Glomerular endothelial cell (primary cell): ENCODE data around the gene PTPRG. TPM values are rescaled to one million over a fixed set of nuclear protein-coding genes. Genes with fewer than 3 reads are reported as not detected.

Source experiments
- DNase-seq: peaks from one replicate; pipeline ENCODE4 v3.0.0-alpha.2; 2011; ENCODE audit warnings: low read depth, low spot score; ENCODE audit errors: extremely low read depth
- total RNA-seq: library from RNA; depleted of rRNA; stranded (reverse); fragments of >200 nt; gene quantifications from 2 replicates; pipeline ENCODE4 v1.2.3, GENCODE V29; 2015

PTPRG gene
- total RNA-seq, 1 donor from 2014 or later, result 30.5 TPM

DNA sequence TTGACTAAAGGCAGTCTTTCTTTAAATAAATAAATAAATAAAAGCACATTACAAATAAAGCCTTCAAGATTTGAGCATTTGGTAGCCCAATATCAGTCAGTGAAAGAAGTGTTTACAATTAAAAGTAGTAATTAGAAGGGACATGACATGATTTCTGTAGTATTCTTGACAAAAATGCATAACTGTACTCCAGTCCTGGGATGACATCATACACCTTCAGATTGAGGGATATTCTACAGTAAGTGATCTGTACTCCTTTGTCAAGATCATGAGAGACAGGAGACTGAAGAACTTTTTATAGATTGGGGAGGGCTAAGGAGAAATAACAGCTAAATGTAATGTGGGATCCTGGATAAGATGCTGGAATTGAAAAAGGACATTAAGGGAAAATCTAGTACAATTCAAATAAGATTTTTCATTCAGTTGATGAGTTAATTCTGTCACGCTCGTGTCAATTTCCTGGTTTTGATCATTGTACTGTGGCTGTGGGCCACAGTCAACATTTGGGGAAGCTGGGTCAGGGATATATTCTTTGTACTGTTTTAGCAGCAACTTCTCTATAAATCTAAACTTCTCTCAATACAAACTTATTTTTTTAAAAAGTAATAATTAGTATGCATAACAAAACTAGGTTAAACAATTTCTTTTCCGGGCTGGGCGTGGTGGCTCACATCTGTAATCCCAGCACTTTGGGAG lies 314.8 kb downstream of the PTPRG start:
- DNase-seq, result no peak

DNA sequence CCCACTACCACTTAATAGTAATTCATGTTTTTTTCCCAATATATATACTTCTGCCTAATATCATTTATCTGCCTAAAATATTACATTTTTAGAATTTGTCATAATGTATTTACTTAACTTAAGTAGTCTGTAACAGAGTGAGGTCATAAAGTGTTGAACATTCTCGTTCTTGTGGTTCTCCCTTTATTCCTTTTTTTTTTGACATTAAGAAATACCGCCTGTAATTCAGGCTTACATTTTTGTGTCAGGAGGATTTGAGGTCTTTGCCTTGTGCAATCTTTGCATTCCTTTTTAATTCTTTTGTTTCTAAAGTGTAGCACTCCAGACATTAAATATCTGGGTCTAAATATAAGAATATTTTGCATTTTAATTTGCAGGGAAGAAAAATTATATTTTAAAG lies 315.4 kb downstream of the PTPRG start:
- no peak for DNase-seq

DNA sequence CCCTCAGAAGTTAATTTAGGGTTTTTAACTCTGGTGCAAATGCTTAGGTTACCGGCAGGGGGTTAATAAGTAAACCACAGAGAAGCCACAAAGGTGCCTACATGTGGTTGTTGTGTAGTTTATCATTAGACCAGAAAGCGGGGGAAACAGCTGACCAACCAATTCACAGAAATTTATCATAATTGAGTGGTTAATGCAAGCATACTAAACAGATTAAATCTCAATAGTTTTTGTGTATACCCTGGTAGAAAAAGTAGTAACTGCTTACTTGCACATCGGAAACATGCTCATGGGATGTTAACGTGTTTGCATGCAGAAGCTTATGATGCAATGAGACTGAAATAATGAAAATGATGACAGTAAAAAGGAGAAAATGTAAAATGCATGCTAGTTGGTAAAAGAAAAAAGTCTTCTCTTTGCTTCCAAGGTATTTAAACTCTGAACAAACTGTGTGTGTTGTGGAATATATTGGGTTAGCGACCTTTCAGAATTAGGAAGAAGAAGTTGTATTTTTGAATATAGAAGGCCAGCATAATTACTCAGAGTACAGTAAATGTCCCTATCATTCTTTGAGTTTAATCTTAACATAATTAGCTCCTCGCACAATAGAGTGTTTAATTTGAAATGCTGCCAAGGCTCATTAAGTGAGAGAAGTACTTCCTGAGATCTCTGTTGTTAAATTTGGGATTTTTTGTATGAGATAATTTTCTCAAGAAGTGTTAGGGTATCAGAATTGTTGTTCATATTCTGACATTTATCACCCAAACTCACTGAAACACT lies 316.2 kb downstream of the PTPRG start:
- DNase-seq, result no peak

DNA sequence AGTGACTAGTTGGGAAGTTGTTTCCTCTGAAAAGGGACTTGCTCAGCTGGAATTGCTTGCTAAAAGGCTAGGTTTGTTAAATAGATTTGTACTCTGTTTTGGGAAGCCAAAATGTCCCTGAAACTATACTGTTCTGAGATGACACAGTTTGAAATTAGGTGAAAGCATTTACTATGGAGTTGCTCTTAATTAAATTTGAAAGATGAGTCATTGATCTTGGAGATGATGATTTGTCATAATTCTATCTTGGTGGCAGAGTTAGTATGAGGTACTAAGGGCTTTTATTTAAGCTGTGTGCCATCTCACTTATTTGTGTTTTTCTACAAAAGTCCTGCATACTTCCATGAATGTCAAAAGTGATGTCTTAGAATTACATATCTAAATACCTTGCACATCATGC lies 320.9 kb downstream of the PTPRG start:
- DNase-seq, result no peak

DNA sequence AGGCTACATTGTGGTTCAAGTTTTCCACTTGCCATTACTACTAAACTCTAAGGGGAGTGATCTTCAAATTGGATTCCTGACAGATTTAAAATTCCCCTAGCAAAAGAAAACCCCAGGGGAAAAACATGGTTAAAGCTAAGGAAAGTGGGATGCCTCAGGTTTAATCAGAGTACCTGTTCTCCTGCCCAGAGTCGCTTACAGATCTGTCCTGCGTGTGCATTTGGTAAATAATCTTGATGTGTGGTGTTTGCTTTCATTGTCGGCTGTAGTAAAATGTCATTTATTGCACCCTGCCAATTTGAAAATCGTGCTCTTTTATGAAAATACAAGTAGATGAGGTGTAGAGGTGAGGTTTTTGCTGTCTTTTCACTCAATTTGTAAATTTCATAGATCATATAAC lies 323.4 kb downstream of the PTPRG start:
- DNase-seq, result no peak

DNA sequence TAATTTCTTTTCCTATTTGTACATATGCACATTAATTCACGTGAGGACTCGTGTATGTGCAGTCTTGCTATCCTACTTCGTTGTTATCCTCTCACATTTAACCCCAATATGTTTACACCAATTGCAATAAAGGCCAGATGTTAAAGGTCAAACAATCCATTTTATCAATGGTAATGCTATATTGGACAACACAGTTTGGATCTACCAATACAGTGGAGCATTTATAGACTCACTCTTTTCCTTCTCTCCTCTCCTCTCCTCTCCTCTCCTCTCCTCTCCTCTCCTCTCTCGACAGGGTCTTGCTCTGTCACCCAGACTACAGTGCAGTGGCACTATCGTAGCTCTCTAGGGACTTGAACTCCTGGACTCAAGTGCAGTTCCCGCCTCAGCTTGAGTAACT lies 324.0 kb downstream of the PTPRG start:
- no peak for DNase-seq

DNA sequence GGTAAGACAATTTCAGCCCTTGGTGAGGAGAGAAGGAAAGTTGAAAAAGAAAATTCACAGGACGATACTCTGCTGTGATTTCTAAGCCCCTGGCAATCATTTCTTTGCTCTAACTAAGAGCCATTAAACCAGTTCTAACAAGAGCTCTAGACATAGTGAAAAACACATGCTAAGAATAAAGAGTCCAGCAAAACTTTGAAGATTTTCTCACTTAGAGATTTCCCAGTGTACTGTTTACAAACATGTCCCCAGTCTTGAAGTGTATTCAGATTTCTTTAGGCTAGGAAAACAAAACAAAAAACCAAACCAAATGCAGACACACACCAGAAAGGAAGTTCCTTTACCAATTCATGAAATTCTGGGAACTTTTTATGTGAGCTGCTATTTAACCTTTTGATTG lies 325.8 kb downstream of the PTPRG start:
- no peak for DNase-seq

DNA sequence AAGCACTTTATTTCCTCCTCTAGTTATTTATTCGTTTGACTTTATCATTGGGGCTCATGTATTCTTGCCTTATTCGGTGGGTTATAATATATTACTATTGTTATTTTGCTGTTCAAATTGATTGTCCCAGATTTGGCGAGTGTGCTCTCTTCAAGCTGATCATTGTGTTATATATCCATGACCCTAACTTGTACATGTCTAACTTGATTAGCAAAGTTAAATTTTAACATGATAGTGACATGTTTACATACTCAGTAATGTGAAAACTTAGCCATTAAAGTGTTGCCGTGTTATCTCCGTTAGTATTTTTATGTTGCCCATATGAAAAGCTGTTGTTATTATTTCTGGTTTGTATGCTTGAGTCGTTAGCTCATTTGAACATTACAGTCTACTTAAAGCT lies 327.9 kb downstream of the PTPRG start:
- no peak for DNase-seq

DNA sequence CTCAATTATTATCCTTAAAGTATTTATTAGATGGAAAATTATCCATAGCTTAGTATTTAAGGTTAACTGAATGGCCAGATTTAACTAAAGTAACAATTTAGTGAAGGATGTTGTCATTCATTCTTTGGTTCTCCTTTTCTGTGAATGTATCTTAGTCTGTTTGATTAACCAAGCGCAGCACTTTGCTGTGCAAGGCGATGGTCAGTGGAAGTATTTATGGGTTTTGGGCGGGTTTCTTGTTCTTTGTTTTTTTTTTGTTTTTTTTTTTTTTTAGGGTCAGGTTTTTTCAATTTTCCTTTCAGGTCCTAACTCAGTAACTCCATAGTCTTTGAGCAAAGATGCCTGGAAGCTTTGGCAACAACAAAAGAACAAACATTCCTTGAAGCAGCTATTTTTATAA lies 328.8 kb downstream of the PTPRG start:
- no peak for DNase-seq

DNA sequence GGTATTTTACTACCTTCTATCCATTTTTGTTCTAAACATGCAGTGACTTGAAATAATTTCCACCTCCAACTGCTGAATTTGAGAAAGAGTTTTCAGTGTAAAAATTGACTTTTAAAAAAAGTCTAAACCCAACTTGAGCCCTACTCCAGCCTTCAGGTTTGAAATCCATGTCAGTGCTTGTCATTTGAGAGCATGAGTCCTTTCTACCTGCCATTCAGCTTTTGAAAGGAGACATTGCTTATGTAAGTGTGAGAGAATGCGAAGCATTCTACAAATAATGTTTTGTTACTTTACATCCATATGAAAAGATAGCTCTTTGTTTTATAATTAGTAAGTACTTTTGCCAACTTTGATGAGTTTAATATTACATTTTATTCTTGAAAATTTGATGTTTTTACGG lies 329.2 kb downstream of the PTPRG start:
- no peak for DNase-seq

DNA sequence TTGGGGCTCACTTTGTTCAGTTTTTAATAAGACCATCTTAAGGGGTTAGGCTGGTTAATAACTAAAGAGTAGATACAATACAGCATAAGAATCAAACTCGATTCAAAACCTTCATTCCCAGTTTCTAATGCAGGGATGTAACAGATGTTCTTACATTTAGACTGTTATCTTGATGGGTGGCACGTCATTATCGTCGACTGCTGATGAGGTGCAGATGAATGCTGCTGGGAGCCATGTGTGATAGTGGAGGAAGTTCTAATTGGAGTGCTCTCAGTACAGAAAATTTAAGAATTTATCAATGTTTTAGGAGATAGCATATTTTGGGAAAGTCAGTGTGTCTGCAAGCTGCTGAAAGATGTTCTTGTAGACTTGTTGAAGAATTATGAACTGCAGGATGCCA lies 331.5 kb downstream of the PTPRG start:
- DNase-seq, result no peak

DNA sequence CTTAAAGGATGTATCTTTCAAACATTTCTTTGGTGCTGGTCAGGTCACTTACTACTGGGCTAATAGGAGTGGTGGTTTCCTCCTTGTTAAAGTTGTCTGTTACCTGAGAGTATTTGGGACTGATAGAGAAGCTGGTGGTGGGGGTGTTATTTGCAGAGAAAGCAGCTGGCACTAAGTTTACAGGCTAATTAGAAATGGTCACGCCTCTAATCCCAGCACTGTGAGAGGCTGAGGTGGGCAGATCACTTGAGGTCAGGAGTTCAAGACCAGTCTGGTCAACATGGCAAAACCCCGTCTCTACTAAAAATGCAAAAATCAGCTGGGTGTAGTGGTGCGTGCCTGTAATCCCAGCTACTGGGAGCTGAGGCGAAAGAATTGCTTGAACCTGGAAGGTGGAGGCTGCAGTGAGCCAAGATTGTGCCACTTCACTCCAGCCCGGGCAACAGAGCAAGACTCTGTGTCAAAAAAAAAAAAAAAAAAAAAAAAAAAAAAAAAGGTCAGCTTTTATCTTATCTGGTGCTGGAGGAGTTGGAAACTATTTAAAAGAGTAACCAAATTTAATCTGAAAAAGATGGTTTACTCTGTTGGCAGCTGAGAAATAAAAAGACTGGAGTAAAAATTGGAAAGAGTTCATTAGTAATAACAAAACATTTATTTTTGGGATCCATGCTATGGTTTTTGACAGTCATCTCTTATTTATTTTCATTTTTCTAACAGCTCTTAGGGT lies 332.6 kb downstream of the PTPRG start:
- no peak for DNase-seq

DNA sequence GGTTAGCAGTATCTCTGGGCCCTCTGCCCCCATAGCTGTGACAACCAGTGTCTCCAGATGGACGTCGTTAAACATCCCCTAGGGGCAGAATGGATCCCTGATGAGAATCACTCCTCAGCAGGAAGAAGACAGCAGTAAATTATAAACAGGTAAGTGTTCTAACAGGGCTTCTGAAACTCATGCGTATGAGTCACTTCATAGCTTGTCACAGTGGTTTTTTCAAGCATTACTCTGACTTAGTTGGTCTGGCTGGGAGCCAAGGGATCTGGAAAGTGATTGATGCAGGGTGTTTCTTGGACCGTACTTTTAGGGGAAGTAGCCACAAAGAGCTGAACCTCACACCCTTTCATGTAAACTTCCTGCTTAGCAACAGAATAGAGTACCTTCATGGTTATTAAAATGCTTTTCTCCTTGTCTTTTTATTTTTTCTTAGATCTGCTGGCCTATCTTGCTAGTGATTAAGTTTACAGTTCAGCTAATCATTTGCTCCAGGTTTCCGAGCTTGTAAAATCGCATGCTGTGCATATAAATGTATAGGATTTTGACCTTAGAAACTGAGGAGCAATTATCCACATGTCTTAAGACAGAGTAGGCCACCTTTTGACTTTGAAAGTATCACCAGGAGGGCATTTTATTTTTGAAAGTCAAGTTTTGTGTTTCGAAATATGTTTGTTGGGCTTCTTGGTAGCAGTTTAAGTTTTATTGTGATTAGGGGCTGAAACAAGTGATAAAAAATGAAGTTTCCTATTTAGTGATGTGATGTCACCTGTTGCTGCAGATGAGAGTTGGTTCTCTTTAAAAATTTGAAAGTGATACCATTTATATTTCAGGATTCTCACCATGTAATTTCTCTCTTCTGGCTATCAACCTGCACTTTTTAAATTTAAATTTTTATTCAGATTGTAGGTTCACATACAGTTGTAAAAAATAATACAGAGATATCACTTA lies 333.9 kb downstream of the PTPRG start:
- DNase-seq, result peak; percentile 86

DNA sequence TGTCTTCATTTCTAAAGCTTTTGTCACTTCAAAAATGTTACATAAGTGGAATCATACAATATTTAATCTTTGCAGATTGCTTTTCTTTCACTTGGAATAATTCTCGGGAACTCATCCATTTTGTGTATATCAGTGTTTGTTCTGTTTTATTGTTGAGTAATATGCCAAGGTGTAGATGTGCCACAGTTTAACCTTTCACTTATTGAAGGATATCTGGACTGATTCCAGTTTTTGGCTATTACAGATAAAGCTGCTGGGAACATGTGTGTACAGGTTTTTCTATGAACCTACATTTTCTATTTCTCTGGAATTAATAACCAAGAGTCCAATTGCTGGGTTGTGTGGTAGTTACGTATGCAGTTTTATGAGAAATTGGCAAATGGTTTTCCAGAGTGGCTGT lies 334.9 kb downstream of the PTPRG start:
- no peak for DNase-seq

DNA sequence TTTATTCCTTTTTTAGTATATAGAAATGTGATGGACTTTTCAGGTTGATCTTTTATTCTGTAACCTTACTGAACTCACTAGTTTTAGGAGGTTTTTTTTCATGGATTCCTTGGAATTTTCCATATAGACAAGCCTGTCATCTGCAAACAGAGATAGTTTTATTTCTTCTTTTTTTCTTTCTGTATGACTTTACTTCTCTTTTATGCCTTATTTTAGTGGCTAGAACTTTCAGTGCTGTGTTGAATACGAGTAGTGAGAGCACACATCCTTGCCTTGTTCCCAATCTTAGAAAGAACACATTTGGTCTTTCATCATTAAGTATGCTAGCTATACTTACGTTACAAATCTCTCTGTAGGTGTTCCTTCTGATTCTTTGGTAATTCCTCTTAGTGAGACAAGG lies 336.5 kb downstream of the PTPRG start:
- DNase-seq, result no peak

DNA sequence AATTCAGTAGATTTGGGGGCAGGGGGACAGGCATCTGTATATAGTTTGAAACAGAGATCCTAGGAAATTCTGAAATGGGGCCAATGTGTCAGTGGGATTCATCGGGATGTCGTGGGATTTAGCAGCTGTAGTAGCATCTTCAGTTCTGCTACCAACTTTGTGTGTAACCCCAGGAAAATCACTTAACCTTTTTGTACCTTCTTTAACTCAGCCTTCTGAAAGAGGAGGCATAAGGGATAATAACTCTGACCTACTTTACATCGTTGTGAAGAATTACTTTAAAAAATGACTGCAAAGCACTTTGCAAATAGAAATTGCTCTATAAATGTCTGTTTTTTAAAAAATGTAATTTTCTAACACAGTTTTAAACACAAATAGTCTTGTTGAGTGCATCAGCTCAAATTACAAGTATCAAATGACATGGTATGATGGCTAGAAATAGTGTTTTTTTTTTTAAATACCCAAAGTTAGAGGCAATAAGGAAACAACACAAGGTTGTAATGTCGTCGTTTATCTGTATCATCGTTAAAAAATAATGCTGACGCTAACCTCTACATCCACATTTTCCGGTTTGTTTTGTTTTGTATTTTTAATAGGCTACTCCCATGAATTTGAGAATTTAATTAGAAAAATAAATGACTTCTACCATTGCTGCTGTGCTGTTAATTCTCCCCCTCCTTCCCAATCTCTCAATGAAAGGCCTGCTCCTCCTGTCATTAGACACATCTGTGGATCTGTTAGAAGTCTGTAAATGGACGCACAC lies 338.5 kb downstream of the PTPRG start:
- no peak for DNase-seq

DNA sequence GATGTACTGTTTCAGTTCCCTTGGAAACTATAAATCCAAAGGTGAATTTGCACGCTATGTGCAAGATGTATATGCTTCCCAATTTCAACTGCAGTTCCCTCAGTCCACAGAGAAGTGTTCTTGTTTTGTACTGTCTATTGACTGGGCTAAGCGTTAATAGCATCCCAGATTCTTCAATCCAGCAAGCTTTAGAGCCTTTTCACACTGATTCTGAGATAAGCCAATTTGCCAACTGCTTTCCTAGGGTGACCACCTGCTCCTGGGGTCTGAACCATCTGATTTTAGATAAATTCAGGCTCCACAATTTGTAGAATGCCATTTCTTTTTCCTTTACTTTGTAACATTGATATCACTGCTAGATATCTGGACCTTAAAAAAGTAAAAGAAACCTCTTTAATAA lies 340.1 kb downstream of the PTPRG start:
- DNase-seq, result no peak

DNA sequence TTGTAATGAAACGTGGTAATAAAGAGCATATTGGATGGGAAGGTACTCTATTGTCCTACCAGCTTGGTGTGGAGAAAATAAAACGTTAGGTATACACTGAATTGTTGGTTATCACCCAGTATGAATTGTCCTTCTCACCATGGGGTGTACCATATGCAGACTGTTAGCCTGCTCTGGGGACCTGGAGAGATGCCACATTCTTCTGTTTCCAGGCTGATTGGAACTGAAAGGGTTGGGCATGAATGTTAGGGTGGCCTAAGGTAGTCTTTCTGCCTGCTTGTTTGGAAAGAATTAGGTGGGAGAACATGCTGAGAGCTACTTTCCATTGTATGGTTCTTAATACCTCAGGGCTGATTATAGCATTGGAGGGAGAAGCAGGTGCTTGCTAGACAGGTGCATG lies 340.6 kb downstream of the PTPRG start:
- DNase-seq, result no peak

DNA sequence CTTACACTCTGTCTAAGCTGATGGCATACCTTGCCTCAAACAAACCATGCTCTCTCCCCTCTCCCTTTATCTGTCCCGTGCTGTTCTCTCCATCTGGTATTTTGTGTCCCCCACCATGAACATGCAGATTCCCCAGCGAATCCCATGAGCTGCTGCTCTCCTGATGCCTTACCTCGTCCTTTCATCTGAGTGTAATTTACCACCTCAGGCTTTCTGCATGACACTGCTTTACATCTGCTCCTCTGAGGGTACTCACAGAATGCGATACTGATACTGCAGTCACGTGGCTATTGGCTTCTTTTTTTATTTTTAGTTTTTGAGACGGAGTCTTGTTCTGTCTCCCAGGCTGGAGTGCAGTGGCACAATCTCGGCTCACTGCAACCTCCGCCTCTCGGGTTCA lies 341.7 kb downstream of the PTPRG start:
- DNase-seq, result no peak
